MM.1S (cell line): ENCODE data around the gene ULK4.

Source experiments
- DNase-seq: peaks from one replicate; pipeline ENCODE4 v3.0.0-alpha.2; 2015
- H2AFZ ChIP-seq: fragments of 300-600 bp; sonication (generic); 2 replicates; pipeline ENCODE4 v1.6.0; 2016; ENCODE audit warnings: antibody characterized with exemption, low read length
- H3F3A ChIP-seq: fragments of 300-600 bp; sonication (generic); 2 replicates; pipeline ENCODE4 v1.6.1; 2016; ENCODE audit warnings: mild to moderate bottlenecking, antibody characterized with exemption, low read length, moderate library complexity, mixed read lengths; ENCODE audit not compliant: insufficient read depth
- H3K27ac ChIP-seq: fragments of 300-600 bp; sonication (generic); 2 replicates; pipeline ENCODE4 v1.5.1; 2016; ENCODE audit warnings: mild to moderate bottlenecking, low read length
- H3K27me3 ChIP-seq: fragments of 300-600 bp; sonication (generic); replicated peaks from 2 replicates; pipeline ENCODE4 v1.6.0; 2016; ENCODE audit warnings: low read length; ENCODE audit not compliant: insufficient read depth
- H3K36me3 ChIP-seq: fragments of 300-600 bp; sonication (generic); replicated peaks from 2 replicates; pipeline ENCODE4 v1.6.1; 2016; ENCODE audit warnings: mild to moderate bottlenecking, low read length, mixed read lengths; ENCODE audit not compliant: insufficient read depth
- H3K4me1 ChIP-seq: fragments of 300-600 bp; sonication (generic); 2 replicates; pipeline ENCODE4 v1.6.1; 2016; ENCODE audit warnings: low read length, mixed read lengths
- H3K4me2 ChIP-seq: fragments of 300-600 bp; sonication (generic); 2 replicates; pipeline ENCODE4 v1.6.0; 2016; ENCODE audit warnings: low read depth, low read length
- H3K4me3 ChIP-seq: fragments of 300-600 bp; sonication (generic); 2 replicates; pipeline ENCODE4 v1.5.1; 2016; ENCODE audit warnings: low read length, mixed read lengths
- H3K79me2 ChIP-seq: fragments of 300-600 bp; sonication (generic); 2 replicates; pipeline ENCODE4 v1.6.1; 2016; ENCODE audit warnings: mixed run types, low read length, mixed read lengths
- H3K9ac ChIP-seq: fragments of 300-600 bp; sonication (generic); 2 replicates; pipeline ENCODE4 v1.6.1; 2016; ENCODE audit warnings: low read length, mixed read lengths
- H3K9me2 ChIP-seq: fragments of 300-600 bp; sonication (generic); replicated peaks from 2 replicates; pipeline ENCODE4 v1.6.1; 2016; ENCODE audit warnings: mild to moderate bottlenecking, low read length, mixed read lengths; ENCODE audit not compliant: insufficient read depth
- H3K9me3 ChIP-seq: fragments of 300-600 bp; sonication (generic); replicated peaks from 2 replicates; pipeline ENCODE4 v1.6.1; 2016; ENCODE audit warnings: mild to moderate bottlenecking, low read length, mixed read lengths; ENCODE audit not compliant: insufficient read depth
- H4K20me1 ChIP-seq: fragments of 300-600 bp; sonication (generic); 2 replicates; pipeline ENCODE4 v1.6.1; 2016; ENCODE audit warnings: mild to moderate bottlenecking, low read length, moderate library complexity, mixed read lengths; ENCODE audit not compliant: insufficient read depth
- CTCF ChIP-seq: fragments of 300-600 bp; sonication (generic); IDR thresholded peaks from 2 replicates; pipeline ENCODE4 v1.5.1; 2016; ENCODE audit warnings: antibody characterized with exemption, low read length, mixed read lengths
- EZH2 ChIP-seq: fragments of 300-600 bp; sonication (generic); optimal IDR thresholded peaks from 2 replicates; pipeline ENCODE3; 2017; ENCODE audit warnings: low read depth, mild to moderate bottlenecking, antibody characterized with exemption, low read length, mixed read lengths
- EZH2phosphoT487 ChIP-seq: fragments of 300-600 bp; sonication (generic); IDR thresholded peaks from 2 replicates; pipeline ENCODE4 v1.6.1; 2018; ENCODE audit warnings: antibody characterized with exemption, low read length

The ULK4 gene

DNA sequence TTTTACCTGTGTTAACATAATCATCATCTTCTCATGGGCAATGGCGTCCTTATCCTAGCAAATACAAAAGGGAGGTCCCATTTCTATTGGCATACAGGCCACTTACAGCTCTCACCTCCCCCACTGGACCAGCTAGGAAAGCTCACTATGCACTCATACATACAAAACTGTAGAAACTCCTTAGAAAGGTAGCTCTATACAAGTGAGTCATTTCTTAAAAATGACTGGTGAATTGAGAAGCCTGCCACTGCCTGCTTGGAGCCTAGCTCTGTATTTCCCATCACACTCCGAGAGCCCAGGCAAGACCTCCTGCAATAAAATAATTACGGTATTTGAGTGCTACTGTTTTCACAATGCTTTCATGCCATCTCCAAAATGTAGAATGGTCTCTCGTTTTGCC is 321.8 kb downstream of the ULK4 start:
- H3K79me2 ChIP-seq, result no peaks in the 10 kb centered on the region
- H2AFZ ChIP-seq, result no peak overlapping the region
- no peak overlapping the region for H3K9ac ChIP-seq
- no peaks in the 10 kb centered on the region for H3K36me3 ChIP-seq
- H3K9me3 ChIP-seq, result no peaks in the 10 kb centered on the region
- no peak for TF ChIP-seq EZH2phosphoT487
- TF ChIP-seq CTCF, result no peak
- TF ChIP-seq EZH2, result no peak
- no peaks in the 10 kb centered on the region for H3K27me3 ChIP-seq
- H4K20me1 ChIP-seq, result no peaks in the 10 kb centered on the region
- no peak overlapping the region for H3K4me3 ChIP-seq
- no peak overlapping the region for H3K27ac ChIP-seq
- no peaks in the 10 kb centered on the region for H3K4me1 ChIP-seq
- H3K4me2 ChIP-seq, result no peak overlapping the region
- H3F3A ChIP-seq, result no peaks in the 10 kb centered on the region
- no peak for DNase-seq
- H3K9me2 ChIP-seq, result no peaks in the 10 kb centered on the region

DNA sequence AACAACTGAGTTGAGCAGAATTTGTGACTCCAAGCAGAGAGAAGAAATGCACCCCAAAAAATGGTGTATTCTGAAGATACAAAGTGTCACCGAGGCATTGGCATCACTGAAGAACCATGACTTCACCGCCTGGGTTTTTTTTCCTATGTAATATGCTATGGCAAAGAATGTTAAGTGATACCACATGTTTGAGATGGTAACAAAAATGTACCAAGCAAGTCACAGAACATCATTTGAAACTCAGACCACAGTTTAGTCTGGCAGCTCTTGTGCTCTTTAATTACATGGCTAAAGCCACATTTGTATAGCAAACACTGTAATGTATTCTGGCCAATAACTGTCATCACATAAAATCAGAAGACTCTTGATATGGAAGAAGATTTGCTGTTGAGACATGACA is 323.5 kb downstream of the ULK4 start:
- no peak overlapping the region for H3K4me3 ChIP-seq
- TF ChIP-seq EZH2phosphoT487 (no peak), EZH2 (no peak), CTCF (no peak)
- no peak overlapping the region for H3K27ac ChIP-seq
- H3K27me3 ChIP-seq, result no peaks in the 10 kb centered on the region
- H3K9me3 ChIP-seq, result no peaks in the 10 kb centered on the region
- no peaks in the 10 kb centered on the region for H3K79me2 ChIP-seq
- H3K4me2 ChIP-seq, result no peak overlapping the region
- H3F3A ChIP-seq, result no peaks in the 10 kb centered on the region
- H3K9ac ChIP-seq, result no peak overlapping the region
- no peak for DNase-seq
- H3K4me1 ChIP-seq, result no peaks in the 10 kb centered on the region
- no peaks in the 10 kb centered on the region for H4K20me1 ChIP-seq
- no peaks in the 10 kb centered on the region for H3K9me2 ChIP-seq
- H2AFZ ChIP-seq, result no peak overlapping the region
- no peaks in the 10 kb centered on the region for H3K36me3 ChIP-seq

- Histone ChIP-seq H3K9me3 (no peaks in the 10 kb centered on the region), H3K27ac (no peak overlapping the region), H3K4me2 (no peak overlapping the region), H3K79me2 (no peaks in the 10 kb centered on the region), H4K20me1 (no peaks in the 10 kb centered on the region), H3K9ac (no peak overlapping the region), H3F3A (no peaks in the 10 kb centered on the region), H3K4me1 (no peaks in the 10 kb centered on the region), H3K36me3 (no peaks in the 10 kb centered on the region), H3K27me3 (no peaks in the 10 kb centered on the region), H3K4me3 (no peak overlapping the region), H2AFZ (no peak overlapping the region), H3K9me2 (no peaks in the 10 kb centered on the region)
- no peak for DNase-seq
- TF ChIP-seq EZH2 (no peak), EZH2phosphoT487 (no peak), CTCF (no peak)
Measured at GRCh38 chr3:41632700-41633099, 329.2 kb downstream of the ULK4 start.

DNA sequence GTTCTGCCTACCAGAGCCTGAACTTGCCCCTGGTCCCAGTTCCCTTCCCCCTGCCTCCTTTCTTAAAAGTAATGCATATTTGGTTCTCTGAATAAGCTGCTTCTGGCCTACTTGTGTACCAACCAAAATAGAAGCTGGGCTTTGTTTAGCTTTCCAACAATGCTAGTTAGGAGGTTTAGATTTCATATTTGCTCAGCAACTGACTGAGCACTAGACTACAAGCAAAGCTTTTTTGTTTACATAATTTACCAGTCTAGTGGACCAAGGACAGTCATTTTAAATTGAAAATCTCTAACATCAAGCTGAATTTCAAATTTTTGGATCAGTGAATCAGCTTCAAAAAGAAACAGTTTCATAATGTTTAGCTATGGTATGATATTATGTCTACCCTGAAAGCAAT is 331.2 kb downstream of the ULK4 start:
- no peak overlapping the region for H3K4me3 ChIP-seq
- no peak for DNase-seq
- no peak overlapping the region for H2AFZ ChIP-seq
- H3F3A ChIP-seq, result no peaks in the 10 kb centered on the region
- H3K4me2 ChIP-seq, result no peak overlapping the region
- no peaks in the 10 kb centered on the region for H3K36me3 ChIP-seq
- TF ChIP-seq EZH2phosphoT487 (no peak), EZH2 (no peak), CTCF (no peak)
- H3K79me2 ChIP-seq, result no peaks in the 10 kb centered on the region
- no peaks in the 10 kb centered on the region for H3K4me1 ChIP-seq
- H3K9me3 ChIP-seq, result no peaks in the 10 kb centered on the region
- no peak overlapping the region for H3K27ac ChIP-seq
- H3K9ac ChIP-seq, result no peak overlapping the region
- no peaks in the 10 kb centered on the region for H3K27me3 ChIP-seq
- no peaks in the 10 kb centered on the region for H3K9me2 ChIP-seq
- H4K20me1 ChIP-seq, result no peaks in the 10 kb centered on the region
